ENCODE data around the gene NECAB2.

NECAB2 gene

GRCh38 chr16:83959656-83960434 is 8.2 kb upstream of the NECAB2 start:
- DNase-seq (ENCODE audit: low read depth), result no peak
- H3K4me3 ChIP-seq (ENCODE audit: low read depth, low read length), result no peak overlapping the region
- TF ChIP-seq CTCF (IDR thresholded peaks at IDR 0.05; ENCODE audit: low read depth, low read length, missing control alignments), result no peak

- TF ChIP-seq CTCF (IDR thresholded peaks at IDR 0.05; ENCODE audit: low read depth, low read length, missing control alignments), result no peak
- no peak overlapping the region for H3K4me3 ChIP-seq (ENCODE audit: low read depth, low read length)
- DNase-seq (ENCODE audit: low read depth), result no peak
These were observed 7.4 kb upstream of the NECAB2 start for GRCh38 chr16:83960521-83961249.

GRCh38 chr16:83961591-83961990 is 6.5 kb upstream of the NECAB2 start:
- TF ChIP-seq CTCF (IDR thresholded peaks at IDR 0.05; ENCODE audit: low read depth, low read length, missing control alignments), result no peak
- H3K4me3 ChIP-seq (ENCODE audit: low read depth, low read length), result no peak overlapping the region
- DNase-seq (ENCODE audit: low read depth), result no peak

- TF ChIP-seq CTCF (IDR thresholded peaks at IDR 0.05; ENCODE audit: low read depth, low read length, missing control alignments), result no peak
- no peak for DNase-seq (ENCODE audit: low read depth)
- H3K4me3 ChIP-seq (ENCODE audit: low read depth, low read length), result no peak overlapping the region
These were observed 4.5 kb upstream of the NECAB2 start for GRCh38 chr16:83963277-83964119.

GRCh38 chr16:83964684-83965443 is 3.2 kb upstream of the NECAB2 start:
- H3K4me3 ChIP-seq (ENCODE audit: low read depth, low read length), result no peak overlapping the region
- no peak for TF ChIP-seq CTCF (IDR thresholded peaks at IDR 0.05; ENCODE audit: low read depth, low read length, missing control alignments)
- no peak for DNase-seq (ENCODE audit: low read depth)

- TF ChIP-seq CTCF (IDR thresholded peaks at IDR 0.05; ENCODE audit: low read depth, low read length, missing control alignments), result no peak
- no peak for DNase-seq (ENCODE audit: low read depth)
- no peak overlapping the region for H3K4me3 ChIP-seq (ENCODE audit: low read depth, low read length)
These were observed 2.4 kb upstream of the NECAB2 start for GRCh38 chr16:83965444-83966152.
